HL-60 (cell line): ENCODE measurements around the gene ST7.

ENCODE experiments used
- CTCF ChIP-seq: IDR thresholded peaks from one replicate; pipeline ENCODE4 v1.5.1; 2011; ENCODE audit warnings: low read length, control low read depth, inconsistent platforms; ENCODE audit not compliant: insufficient read depth
- POLR2AphosphoS5 ChIP-seq: IDR thresholded peaks from 2 replicates; pipeline ENCODE4 v1.6.1; 2012; ENCODE audit warnings: low read depth
- SPI1 ChIP-seq: IDR thresholded peaks from 2 replicates; pipeline ENCODE4 v1.6.1; 2012; ENCODE audit warnings: low read depth, mild to moderate bottlenecking, borderline replicate concordance

GRCh38 chr7:117216010-117216409 is 262.7 kb downstream of the ST7 start:
- TF ChIP-seq CTCF (no peak), POLR2AphosphoS5 (no peak), SPI1 (no peak)
